ENCODE measurements around the gene SPATA32.
A peak's percentile ranks its signal among the peaks of the same experiment; 100 is the strongest.

The SPATA32 gene

DNA sequence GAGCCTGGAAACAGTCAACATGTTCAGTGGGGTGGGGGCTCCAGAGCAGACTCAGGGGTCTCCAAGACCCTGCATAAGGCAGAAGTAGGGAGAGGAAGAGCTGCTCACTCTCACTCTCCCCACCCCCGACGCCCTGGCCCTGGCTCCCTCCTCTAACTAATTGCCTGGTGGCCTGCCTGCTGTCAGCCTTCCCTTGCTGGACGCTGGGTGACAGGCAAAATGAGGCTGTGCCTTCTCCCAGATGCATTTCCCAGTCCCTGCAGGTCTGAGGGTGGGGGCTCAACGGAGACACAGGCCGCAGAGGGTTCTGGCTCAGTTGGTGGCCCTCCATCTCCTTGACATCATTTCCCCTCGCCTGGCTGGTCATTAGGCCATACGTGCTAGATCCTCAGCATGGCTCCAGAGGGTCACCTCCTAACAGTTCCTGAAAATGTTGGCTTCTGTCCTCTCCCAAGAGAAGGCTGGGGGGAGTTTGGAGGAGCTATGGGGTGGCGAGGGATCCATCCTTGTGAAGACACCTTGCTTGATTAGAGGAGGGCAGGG lies 38.8 kb downstream of the SPATA32 start:
- Histone ChIP-seq H3K27ac (ENCODE audit: low read depth, low read length) (peak overlapping the region; percentile 88), H3F3A (ENCODE audit: control insufficient read depth, insufficient read depth) (peaks cover 19% of the 10 kb centered on the region), H3K79me2 (ENCODE audit: control insufficient read depth, low read length) (peaks cover 58% of the 10 kb centered on the region), H4K20me1 (ENCODE audit: control insufficient read depth, insufficient read depth, low read depth, low read length) (no peaks in the 10 kb centered on the region; the same call in 1 of the 2 replicates), H3K9me3 (ENCODE audit: control insufficient read depth, insufficient read depth, low read length) (no peaks in the 10 kb centered on the region), H3K4me1 (ENCODE audit: control insufficient read depth, low read length) (peaks cover 66% of the 10 kb centered on the region), H3K9me2 (replicated peaks; ENCODE audit: control insufficient read depth, low read length) (no peaks in the 10 kb centered on the region), H3K36me3 (ENCODE audit: control insufficient read depth, low read length) (no peaks in the 10 kb centered on the region), H3K4me2 (ENCODE audit: low read length) (peak overlapping the region; percentile 86), H3K27me3 (ENCODE audit: control insufficient read depth, low read length) (peaks cover 6% of the 10 kb centered on the region; the same call in 1 of the 2 replicates), H3K4me3 (ENCODE audit: low read length) (peak overlapping the region; percentile 95)
- TF ChIP-seq, protein P1, sequence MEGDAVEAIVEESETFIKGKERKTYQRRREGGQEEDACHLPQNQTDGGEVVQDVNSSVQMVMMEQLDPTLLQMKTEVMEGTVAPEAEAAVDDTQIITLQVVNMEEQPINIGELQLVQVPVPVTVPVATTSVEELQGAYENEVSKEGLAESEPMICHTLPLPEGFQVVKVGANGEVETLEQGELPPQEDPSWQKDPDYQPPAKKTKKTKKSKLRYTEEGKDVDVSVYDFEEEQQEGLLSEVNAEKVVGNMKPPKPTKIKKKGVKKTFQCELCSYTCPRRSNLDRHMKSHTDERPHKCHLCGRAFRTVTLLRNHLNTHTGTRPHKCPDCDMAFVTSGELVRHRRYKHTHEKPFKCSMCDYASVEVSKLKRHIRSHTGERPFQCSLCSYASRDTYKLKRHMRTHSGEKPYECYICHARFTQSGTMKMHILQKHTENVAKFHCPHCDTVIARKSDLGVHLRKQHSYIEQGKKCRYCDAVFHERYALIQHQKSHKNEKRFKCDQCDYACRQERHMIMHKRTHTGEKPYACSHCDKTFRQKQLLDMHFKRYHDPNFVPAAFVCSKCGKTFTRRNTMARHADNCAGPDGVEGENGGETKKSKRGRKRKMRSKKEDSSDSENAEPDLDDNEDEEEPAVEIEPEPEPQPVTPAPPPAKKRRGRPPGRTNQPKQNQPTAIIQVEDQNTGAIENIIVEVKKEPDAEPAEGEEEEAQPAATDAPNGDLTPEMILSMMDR (IDR thresholded peaks at IDR 0.05; ENCODE audit: low read depth, low read length, poor library complexity, severe bottlenecking): no peak
- TF ChIP-seq EZH2phosphoT487 (IDR thresholded peaks at IDR 0.05; ENCODE audit: borderline replicate concordance, low read length): no peak

DNA sequence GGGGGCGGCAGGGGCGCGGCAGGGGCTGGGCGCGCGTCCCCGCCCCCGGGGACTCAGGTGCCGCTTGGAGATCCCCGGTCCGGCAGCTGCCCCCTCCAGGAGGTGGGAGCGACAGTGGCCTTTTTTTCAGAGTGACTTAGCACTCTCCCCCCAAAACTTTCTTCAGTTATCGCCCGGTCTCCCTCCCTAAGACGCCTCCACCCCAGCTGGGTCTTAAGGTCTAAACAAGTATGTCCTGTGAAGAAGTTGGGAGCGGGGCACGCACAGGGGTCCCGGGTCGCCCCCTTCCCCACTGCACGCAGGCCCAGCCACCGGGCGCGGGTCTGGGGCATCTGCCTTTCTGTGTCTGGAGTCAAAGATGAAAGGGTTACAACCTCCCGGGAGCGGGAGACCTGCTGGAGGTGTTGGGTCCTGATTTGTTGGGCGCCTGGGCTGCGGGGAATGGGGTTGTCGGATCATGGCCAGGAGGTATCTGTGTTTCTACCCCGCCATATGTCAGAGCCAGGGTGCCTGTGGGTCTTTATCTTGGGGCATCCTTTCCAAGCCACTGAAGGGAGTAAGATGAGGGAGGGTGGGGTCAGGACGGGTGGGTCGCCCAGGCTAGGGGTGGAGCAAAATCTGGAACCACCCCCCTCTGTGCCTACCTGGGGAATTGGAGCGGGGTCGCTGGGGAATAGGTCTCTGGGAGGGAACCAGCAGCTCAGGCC lies 39.5 kb downstream of the SPATA32 start:
- Histone ChIP-seq H3K36me3 (ENCODE audit: control insufficient read depth, low read length) (no peaks in the 10 kb centered on the region), H3K9me3 (ENCODE audit: control insufficient read depth, insufficient read depth, low read length) (no peaks in the 10 kb centered on the region), H3K79me2 (ENCODE audit: control insufficient read depth, low read length) (peaks cover 52% of the 10 kb centered on the region), H3K9me2 (replicated peaks; ENCODE audit: control insufficient read depth, low read length) (no peaks in the 10 kb centered on the region), H3K27me3 (ENCODE audit: control insufficient read depth, low read length) (peaks cover 6% of the 10 kb centered on the region; the same call in 1 of the 2 replicates), H3K27ac (ENCODE audit: low read depth, low read length) (peak overlapping the region; percentile 88), H3K4me1 (ENCODE audit: control insufficient read depth, low read length) (peaks cover 60% of the 10 kb centered on the region), H3K4me2 (ENCODE audit: low read length) (peak overlapping the region; percentile 86), H3F3A (ENCODE audit: control insufficient read depth, insufficient read depth) (peaks cover 19% of the 10 kb centered on the region), H4K20me1 (ENCODE audit: control insufficient read depth, insufficient read depth, low read depth, low read length) (no peaks in the 10 kb centered on the region; the same call in 1 of the 2 replicates), H3K4me3 (ENCODE audit: low read length) (peak overlapping the region; percentile 95)
- TF ChIP-seq, protein P1 (IDR thresholded peaks at IDR 0.05; ENCODE audit: low read depth, low read length, poor library complexity, severe bottlenecking): no peak
- TF ChIP-seq EZH2phosphoT487 (IDR thresholded peaks at IDR 0.05; ENCODE audit: borderline replicate concordance, low read length): no peak

DNA sequence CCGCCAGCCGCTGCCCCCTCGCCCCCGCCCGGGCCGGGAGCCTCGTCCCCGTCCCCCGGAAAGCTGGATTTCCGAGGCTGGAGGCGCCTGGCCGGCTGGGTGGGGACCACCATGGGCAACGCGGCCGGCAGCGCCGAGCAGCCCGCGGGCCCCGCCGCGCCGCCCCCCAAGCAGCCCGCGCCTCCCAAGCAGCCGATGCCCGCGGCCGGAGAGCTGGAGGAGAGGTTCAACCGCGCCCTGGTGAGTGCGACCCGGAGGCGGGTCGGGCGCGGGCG lies 39.9 kb downstream of the SPATA32 start:
- Histone ChIP-seq H3K27ac (ENCODE audit: low read depth, low read length) (peak overlapping the region; percentile 88), H4K20me1 (ENCODE audit: control insufficient read depth, insufficient read depth, low read depth, low read length) (no peaks in the 10 kb centered on the region; the same call in 1 of the 2 replicates), H3K9me3 (ENCODE audit: control insufficient read depth, insufficient read depth, low read length) (no peaks in the 10 kb centered on the region), H3K36me3 (ENCODE audit: control insufficient read depth, low read length) (no peaks in the 10 kb centered on the region), H3K4me1 (ENCODE audit: control insufficient read depth, low read length) (peaks cover 55% of the 10 kb centered on the region), H3K79me2 (ENCODE audit: control insufficient read depth, low read length) (peaks cover 47% of the 10 kb centered on the region), H3K9me2 (replicated peaks; ENCODE audit: control insufficient read depth, low read length) (no peaks in the 10 kb centered on the region), H3F3A (ENCODE audit: control insufficient read depth, insufficient read depth) (peaks cover 19% of the 10 kb centered on the region), H3K27me3 (ENCODE audit: control insufficient read depth, low read length) (peaks cover 6% of the 10 kb centered on the region; the same call in 1 of the 2 replicates), H3K4me2 (ENCODE audit: low read length) (peak overlapping the region; percentile 86), H3K4me3 (ENCODE audit: low read length) (peak overlapping the region; percentile 95)
- TF ChIP-seq, protein P1 (IDR thresholded peaks at IDR 0.05; ENCODE audit: low read depth, low read length, poor library complexity, severe bottlenecking): no peak
- TF ChIP-seq EZH2phosphoT487 (IDR thresholded peaks at IDR 0.05; ENCODE audit: borderline replicate concordance, low read length): no peak

Measured in DOHH2 (cell line).